ENCODE measurements around the gene CPD.

- TF ChIP-seq, protein P1, sequence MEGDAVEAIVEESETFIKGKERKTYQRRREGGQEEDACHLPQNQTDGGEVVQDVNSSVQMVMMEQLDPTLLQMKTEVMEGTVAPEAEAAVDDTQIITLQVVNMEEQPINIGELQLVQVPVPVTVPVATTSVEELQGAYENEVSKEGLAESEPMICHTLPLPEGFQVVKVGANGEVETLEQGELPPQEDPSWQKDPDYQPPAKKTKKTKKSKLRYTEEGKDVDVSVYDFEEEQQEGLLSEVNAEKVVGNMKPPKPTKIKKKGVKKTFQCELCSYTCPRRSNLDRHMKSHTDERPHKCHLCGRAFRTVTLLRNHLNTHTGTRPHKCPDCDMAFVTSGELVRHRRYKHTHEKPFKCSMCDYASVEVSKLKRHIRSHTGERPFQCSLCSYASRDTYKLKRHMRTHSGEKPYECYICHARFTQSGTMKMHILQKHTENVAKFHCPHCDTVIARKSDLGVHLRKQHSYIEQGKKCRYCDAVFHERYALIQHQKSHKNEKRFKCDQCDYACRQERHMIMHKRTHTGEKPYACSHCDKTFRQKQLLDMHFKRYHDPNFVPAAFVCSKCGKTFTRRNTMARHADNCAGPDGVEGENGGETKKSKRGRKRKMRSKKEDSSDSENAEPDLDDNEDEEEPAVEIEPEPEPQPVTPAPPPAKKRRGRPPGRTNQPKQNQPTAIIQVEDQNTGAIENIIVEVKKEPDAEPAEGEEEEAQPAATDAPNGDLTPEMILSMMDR (IDR thresholded peaks at IDR 0.05) = peak in 1 of 4 experiments; percentile 2
- TF ChIP-seq POLR2A (IDR thresholded peaks at IDR 0.05) = no peak
Measured at GRCh38 chr17:30377574-30378240, 1.0 kb upstream of the CPD start.

Measured in uterus (tissue), 2 donors.